Nephron progenitor cell (in vitro differentiated cells): ENCODE data around the gene LSM14B.

Experiments
- DNase-seq: peaks from one replicate; pipeline ENCODE4 v3.0.0; 2021
- H3K27ac Mint-ChIP-seq: 2 replicates; pipeline ENCODE4 v1.8.0; 2021; ENCODE audit warnings: mild to moderate bottlenecking, moderate library complexity, mixed read lengths
- H3K27me3 Mint-ChIP-seq: 2 replicates; pipeline ENCODE4 v1.8.0; 2021; ENCODE audit warnings: mild to moderate bottlenecking, low read depth, mixed read lengths; ENCODE audit not compliant: poor library complexity
- H3K36me3 Mint-ChIP-seq: 2 replicates; pipeline ENCODE4 v1.8.0; 2021; ENCODE audit warnings: low read depth, mixed read lengths
- H3K4me1 Mint-ChIP-seq: 2 replicates; pipeline ENCODE4 v1.8.0; 2021; ENCODE audit warnings: mixed read lengths
- H3K4me3 Mint-ChIP-seq: 2 replicates; pipeline ENCODE4 v1.8.0; 2021; ENCODE audit warnings: mild to moderate bottlenecking, moderate library complexity, mixed read lengths
- H3K9me3 Mint-ChIP-seq: 2 replicates; pipeline ENCODE4 v1.8.0; 2021; ENCODE audit warnings: mild to moderate bottlenecking, moderate library complexity, mixed read lengths
- CTCF ChIP-seq: fragments of 200-600 bp; sonication (generic); IDR thresholded peaks from 2 replicates; pipeline ENCODE4 v1.5.0; 2021; ENCODE audit warnings: antibody characterized with exemption

The LSM14B gene

GRCh38 chr20:62126141-62126540, 3.9 kb downstream of the LSM14B start:
- no peak overlapping the region for H3K27ac Mint-ChIP-seq
- H3K9me3 Mint-ChIP-seq, result no peaks in the 10 kb centered on the region
- no peak overlapping the region for H3K4me3 Mint-ChIP-seq
- H3K4me1 Mint-ChIP-seq, result peaks cover 21% of the 10 kb centered on the region
- DNase-seq, result no peak
- no peak for TF ChIP-seq CTCF
- H3K27me3 Mint-ChIP-seq, result peaks cover 2% of the 10 kb centered on the region
- H3K36me3 Mint-ChIP-seq, result peaks cover 59% of the 10 kb centered on the region

- no peak for TF ChIP-seq CTCF
- H3K27ac Mint-ChIP-seq, result no peak overlapping the region
- H3K9me3 Mint-ChIP-seq, result no peaks in the 10 kb centered on the region
- no peak for DNase-seq
- no peaks in the 10 kb centered on the region for H3K27me3 Mint-ChIP-seq
- H3K4me3 Mint-ChIP-seq, result no peak overlapping the region
- H3K4me1 Mint-ChIP-seq, result peaks cover 19% of the 10 kb centered on the region
- peaks cover 73% of the 10 kb centered on the region for H3K36me3 Mint-ChIP-seq
Measured at GRCh38 chr20:62127799-62128198, 5.5 kb downstream of the LSM14B start.

- no peak overlapping the region for H3K4me3 Mint-ChIP-seq
- peaks cover 73% of the 10 kb centered on the region for H3K36me3 Mint-ChIP-seq
- H3K27ac Mint-ChIP-seq, result no peak overlapping the region
- no peak for DNase-seq
- no peak for TF ChIP-seq CTCF
- peaks cover 16% of the 10 kb centered on the region for H3K4me1 Mint-ChIP-seq
- H3K27me3 Mint-ChIP-seq, result no peaks in the 10 kb centered on the region
- no peaks in the 10 kb centered on the region for H3K9me3 Mint-ChIP-seq
Measured at GRCh38 chr20:62128502-62128901, 6.2 kb downstream of the LSM14B start.

GRCh38 chr20:62129731-62130531, 7.7 kb downstream of the LSM14B start:
- TF ChIP-seq CTCF, result no peak
- Mint-ChIP-seq H3K36me3 (peaks cover 68% of the 10 kb centered on the region), H3K4me3 (no peak overlapping the region), H3K27ac (no peak overlapping the region), H3K9me3 (no peaks in the 10 kb centered on the region), H3K4me1 (peaks cover 2% of the 10 kb centered on the region), H3K27me3 (no peaks in the 10 kb centered on the region)
- DNase-seq, result no peak

GRCh38 chr20:62131560-62132320, 9.5 kb downstream of the LSM14B start:
- Mint-ChIP-seq H3K27me3 (no peaks in the 10 kb centered on the region), H3K4me3 (no peak overlapping the region), H3K36me3 (peaks cover 65% of the 10 kb centered on the region), H3K27ac (peak overlapping the region; percentile 90), H3K9me3 (no peaks in the 10 kb centered on the region), H3K4me1 (no peaks in the 10 kb centered on the region)
- no peak for DNase-seq
- no peak for TF ChIP-seq CTCF
